ENCODE measurements around the gene ANKH.
"Not testable (repeated sequence)": the region's sequence is repeated elsewhere in the genome, so short reads cannot be mapped to it uniquely, and the experiment has no call there.

ANKH gene

GRCh38 chr5:14825977-14826376, 45.6 kb downstream of the ANKH start:
- DNase-seq (ENCODE audit: low read depth) = no peak
- no peak for TF ChIP-seq CTCF (conservative IDR thresholded peaks at IDR 0.05; ENCODE audit: low read depth, low read length)

GRCh38 chr5:14824499-14824898, 47.1 kb downstream of the ANKH start:
- no peak overlapping the region for H3K4me3 ChIP-seq (ENCODE audit: low read length)
- no peak for DNase-seq (ENCODE audit: low read depth)
- TF ChIP-seq CTCF (conservative IDR thresholded peaks at IDR 0.05; ENCODE audit: low read depth, low read length) = no peak

More at GRCh38 chr5:14825977-14826376, 45.6 kb downstream of the ANKH start:
- H3K4me3 ChIP-seq (ENCODE audit: low read length) = no peak overlapping the region

- no peak for TF ChIP-seq CTCF (conservative IDR thresholded peaks at IDR 0.05; ENCODE audit: low read depth, low read length)
- DNase-seq (ENCODE audit: low read depth) = no peak
- H3K4me3 ChIP-seq (ENCODE audit: low read length) = no peak overlapping the region
Measured at GRCh38 chr5:14821100-14821845, 50.3 kb downstream of the ANKH start.

GRCh38 chr5:14818931-14819790, 52.4 kb downstream of the ANKH start:
- peak; percentile 48 for DNase-seq (ENCODE audit: low read depth)
- TF ChIP-seq CTCF (conservative IDR thresholded peaks at IDR 0.05; ENCODE audit: low read depth, low read length) = no peak
- H3K4me3 ChIP-seq (ENCODE audit: low read length) = no peak overlapping the region

- not testable (repeated sequence) for H3K4me3 ChIP-seq (ENCODE audit: low read length); DNase-seq (ENCODE audit: low read depth)
Measured at GRCh38 chr5:14817762-14818136, 53.8 kb downstream of the ANKH start.

- no peak for TF ChIP-seq CTCF (conservative IDR thresholded peaks at IDR 0.05; ENCODE audit: low read depth, low read length)
- H3K4me3 ChIP-seq (ENCODE audit: low read length) = no peak overlapping the region
- no peak for DNase-seq (ENCODE audit: low read depth)
Measured at GRCh38 chr5:14816999-14817761, 54.4 kb downstream of the ANKH start.

GRCh38 chr5:14816374-14816998, 55.1 kb downstream of the ANKH start:
- TF ChIP-seq CTCF (conservative IDR thresholded peaks at IDR 0.05; ENCODE audit: low read depth, low read length) = no peak
- no peak overlapping the region for H3K4me3 ChIP-seq (ENCODE audit: low read length)

More at GRCh38 chr5:14816374-14816998, 55.1 kb downstream of the ANKH start:
- DNase-seq (ENCODE audit: low read depth) = no peak
